ENCODE data around the gene NPBWR2.

- TF ChIP-seq CTCF (conservative IDR thresholded peaks at IDR 0.05; ENCODE audit: low read depth in 2 of 2) (no peak), EZH2 (IDR thresholded peaks at IDR 0.05; ENCODE audit: low read depth, unreplicated experiment) (no peak), POLR2AphosphoS5 (IDR thresholded peaks at IDR 0.05; ENCODE audit: low read depth) (no peak)
- TF ChIP-seq, protein P1, sequence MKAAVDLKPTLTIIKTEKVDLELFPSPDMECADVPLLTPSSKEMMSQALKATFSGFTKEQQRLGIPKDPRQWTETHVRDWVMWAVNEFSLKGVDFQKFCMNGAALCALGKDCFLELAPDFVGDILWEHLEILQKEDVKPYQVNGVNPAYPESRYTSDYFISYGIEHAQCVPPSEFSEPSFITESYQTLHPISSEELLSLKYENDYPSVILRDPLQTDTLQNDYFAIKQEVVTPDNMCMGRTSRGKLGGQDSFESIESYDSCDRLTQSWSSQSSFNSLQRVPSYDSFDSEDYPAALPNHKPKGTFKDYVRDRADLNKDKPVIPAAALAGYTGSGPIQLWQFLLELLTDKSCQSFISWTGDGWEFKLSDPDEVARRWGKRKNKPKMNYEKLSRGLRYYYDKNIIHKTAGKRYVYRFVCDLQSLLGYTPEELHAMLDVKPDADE (IDR thresholded peaks at IDR 0.05): no peak
- TF ChIP-seq, protein P2, sequence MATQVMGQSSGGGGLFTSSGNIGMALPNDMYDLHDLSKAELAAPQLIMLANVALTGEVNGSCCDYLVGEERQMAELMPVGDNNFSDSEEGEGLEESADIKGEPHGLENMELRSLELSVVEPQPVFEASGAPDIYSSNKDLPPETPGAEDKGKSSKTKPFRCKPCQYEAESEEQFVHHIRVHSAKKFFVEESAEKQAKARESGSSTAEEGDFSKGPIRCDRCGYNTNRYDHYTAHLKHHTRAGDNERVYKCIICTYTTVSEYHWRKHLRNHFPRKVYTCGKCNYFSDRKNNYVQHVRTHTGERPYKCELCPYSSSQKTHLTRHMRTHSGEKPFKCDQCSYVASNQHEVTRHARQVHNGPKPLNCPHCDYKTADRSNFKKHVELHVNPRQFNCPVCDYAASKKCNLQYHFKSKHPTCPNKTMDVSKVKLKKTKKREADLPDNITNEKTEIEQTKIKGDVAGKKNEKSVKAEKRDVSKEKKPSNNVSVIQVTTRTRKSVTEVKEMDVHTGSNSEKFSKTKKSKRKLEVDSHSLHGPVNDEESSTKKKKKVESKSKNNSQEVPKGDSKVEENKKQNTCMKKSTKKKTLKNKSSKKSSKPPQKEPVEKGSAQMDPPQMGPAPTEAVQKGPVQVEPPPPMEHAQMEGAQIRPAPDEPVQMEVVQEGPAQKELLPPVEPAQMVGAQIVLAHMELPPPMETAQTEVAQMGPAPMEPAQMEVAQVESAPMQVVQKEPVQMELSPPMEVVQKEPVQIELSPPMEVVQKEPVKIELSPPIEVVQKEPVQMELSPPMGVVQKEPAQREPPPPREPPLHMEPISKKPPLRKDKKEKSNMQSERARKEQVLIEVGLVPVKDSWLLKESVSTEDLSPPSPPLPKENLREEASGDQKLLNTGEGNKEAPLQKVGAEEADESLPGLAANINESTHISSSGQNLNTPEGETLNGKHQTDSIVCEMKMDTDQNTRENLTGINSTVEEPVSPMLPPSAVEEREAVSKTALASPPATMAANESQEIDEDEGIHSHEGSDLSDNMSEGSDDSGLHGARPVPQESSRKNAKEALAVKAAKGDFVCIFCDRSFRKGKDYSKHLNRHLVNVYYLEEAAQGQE (IDR thresholded peaks at IDR 0.05; ENCODE audit: unreplicated experiment): no peak
These were observed 4.6 kb downstream of the NPBWR2 start for GRCh38 chr20:64102647-64103354.

All from GM23338 (cell line).